Fibroblast of the conjunctiva (primary cell): ENCODE results near the gene TOR2A.
"Not testable (repeated sequence)": the region's sequence is repeated elsewhere in the genome, so short reads cannot be mapped to it uniquely, and the experiment has no call there.

Experiments
- DNase-seq: peaks from one replicate; pipeline ENCODE4 v3.0.0-alpha.2; 2010; ENCODE audit warnings: low read depth

Gene TOR2A

DNA sequence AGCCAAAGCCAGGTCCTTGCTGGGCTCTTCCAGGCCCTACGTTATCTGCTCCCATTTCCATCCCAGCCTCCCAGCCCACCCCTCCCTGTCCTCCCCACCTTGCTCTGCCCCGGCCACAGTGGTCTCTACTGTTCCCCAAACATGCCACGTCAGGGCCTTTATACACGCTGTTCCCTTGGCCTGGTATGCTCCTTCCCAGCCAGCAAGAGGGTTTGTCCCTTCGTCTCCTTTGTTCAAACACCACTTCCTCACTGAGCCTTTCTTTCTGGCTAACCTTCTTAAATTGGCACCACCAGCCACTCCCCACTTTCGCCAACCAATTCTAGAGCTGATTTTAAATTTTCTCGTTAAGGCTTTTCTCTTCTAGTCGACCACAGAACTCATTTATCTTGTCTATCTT is 33.6 kb upstream of the TOR2A start:
- no peak for DNase-seq

DNA sequence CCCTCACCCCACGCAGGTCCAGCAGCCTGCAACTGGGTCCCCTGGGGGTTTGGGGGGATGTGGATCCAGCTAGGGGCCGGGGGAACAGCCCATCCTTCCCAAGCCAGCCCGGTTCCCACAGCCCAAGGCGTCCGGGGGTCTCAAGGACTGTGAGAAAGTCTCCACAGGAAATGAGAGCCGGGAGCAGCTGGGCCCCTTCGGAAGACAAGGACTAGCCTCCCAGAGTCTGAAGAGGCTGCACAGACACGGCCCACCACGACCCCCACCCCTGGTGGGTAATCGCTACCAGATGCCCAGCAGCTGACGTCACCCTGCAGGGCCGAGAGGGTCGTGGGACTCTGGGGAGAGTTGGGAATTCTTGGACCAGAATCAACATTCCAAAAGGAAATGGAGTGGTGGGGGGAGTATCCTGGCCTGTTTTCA is 32.8 kb upstream of the TOR2A start:
- DNase-seq = no peak

DNA sequence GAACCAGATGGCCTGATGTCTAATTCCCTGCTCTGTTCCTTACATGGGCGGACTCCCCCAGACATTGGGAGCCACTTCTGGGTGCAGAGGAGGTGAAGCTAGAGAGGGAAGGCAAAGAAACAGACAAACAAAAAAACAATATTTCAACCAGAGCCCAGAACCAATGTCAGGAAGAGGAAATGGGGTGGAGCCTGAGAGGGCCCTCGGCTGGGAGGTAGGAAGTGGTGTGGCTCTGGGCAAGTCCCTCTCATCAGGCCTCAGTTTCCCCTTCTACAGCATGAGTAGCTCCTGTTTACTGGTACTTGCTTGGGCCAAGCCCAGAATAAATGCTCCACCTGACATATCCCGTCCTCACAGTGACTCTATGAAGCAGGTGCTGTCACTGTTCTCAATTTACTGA is 32.3 kb upstream of the TOR2A start:
- no peak for DNase-seq

DNA sequence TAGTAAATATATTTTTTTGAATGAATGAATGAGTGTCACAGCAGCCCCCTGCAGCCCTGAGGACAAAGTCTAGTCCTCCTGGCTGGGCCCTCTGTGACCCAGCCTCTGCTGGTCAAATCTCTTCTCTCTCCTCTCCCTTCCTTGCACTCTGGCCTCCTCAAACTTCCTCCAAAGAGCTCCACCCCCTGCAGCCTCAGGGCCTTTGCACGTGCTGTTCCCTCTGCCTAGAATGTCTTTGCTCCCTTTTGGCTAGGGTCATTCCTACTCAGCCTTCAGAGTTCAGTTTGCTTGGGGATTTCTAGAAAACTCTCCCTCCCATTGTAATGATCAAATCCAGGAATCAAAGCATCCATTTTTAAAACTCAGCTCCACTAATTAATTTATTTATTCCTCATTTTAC is 30.3 kb upstream of the TOR2A start:
- no peak for DNase-seq

DNA sequence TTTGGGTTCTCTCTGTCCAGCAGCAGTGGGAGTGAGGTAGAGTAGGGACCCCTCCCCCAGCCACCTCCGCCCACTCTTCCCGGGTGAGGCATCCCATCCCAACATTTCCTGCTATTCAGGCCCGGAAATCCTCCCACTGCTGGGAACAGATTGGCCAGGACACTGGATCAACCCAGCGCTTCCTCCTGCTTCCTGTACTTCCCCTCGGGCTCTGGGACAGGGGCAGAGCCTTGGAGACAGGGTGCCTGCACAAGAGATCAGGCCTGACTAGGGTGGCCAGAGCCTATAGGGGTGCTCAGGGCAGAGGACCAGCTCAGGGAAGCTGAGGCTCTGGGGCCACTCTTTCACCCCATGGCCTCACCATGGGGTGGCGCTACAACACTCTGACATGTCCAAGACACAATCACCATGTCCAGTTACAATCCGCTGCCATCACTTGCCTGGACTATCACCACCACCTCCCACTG is 28.9 kb upstream of the TOR2A start:
- no peak for DNase-seq

DNA sequence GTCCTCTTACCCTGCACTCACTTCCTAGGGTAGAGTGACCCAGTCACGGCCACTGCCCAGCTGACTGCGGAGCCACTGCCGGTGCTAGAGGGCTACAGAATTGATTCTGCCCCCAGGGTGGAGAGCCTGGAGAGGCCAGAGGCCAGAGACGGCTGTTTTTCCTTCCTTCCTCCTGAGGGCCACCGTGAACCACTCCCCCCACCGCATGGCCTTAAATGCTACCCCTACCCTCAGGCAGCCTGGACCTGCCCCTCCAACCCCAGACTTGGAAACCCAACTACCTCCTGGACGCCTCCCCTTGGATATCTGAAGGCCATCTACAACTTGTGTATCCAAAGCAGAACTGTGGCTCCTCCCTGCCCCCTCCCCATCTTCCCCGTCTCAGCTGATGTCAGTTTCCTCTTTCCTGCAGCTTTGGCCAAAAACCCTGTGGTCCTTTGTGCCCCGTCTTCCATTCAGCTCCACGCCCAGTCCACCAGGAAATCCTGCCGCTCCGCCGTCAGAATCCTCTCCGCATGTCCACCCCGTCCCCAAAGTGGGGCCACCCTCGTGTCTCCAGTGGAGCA is 27.1 kb upstream of the TOR2A start:
- DNase-seq = no peak

DNA sequence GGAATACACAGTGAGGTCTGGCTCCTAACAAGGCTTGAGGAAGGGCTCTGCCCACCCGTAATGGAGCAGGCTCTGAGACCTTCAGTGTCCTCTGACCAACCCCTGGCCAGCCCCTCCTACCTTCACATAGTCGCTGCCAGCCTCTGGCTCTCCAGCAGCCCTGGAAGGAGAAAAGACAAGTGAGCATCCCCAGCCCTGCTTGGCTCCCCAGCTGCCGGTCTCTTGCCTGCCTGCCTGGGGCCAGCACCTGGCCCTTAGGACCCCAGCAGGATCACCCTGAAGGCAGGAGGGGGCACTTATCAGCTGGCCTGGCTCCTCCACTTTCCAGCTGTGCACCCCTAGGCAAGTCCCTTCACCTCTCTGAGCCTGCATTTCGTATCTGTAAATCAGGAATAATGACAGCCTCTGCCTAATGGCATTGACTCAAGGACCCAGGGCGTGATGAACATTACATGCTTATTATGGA is 26.4 kb upstream of the TOR2A start:
- DNase-seq = no peak

DNA sequence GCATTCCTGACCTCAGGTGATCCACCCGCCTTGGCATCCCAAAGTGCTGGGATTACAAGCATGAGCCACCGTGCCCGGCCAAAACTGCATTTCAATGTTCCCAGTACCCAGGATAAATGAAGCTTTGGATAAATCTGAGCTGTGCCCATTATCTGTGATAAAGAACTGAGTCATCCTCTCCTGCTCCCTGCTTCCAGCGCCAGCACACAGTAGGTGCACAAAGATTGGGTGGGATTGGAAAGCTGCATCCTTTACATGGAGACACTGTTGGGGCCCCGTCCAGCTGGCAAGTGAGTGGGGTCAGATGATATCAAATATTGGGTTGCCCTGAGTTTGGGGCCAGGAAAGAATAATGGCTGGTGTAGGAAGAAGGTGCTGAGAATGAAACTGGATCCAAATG is 26.0 kb upstream of the TOR2A start:
- no peak for DNase-seq

DNA sequence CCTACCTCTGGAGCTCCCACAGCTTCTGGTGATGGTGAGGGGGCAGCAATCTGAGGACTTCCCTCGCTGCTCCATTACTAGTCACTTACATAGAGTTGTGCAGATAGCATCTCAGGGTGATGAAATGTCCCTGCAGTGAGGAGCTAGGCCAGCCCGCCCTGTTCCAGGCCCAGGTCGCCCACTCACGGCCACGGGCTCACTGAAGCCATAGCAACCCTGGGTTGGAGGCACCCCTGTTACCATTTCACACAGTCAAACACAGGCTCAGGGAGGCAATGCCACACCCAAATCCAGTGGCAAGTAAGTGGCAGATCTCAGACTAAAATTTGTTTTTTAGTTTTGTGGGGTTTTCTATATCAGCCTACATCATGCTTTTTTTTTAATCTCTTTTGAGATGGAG is 23.7 kb upstream of the TOR2A start:
- DNase-seq = no peak

DNA sequence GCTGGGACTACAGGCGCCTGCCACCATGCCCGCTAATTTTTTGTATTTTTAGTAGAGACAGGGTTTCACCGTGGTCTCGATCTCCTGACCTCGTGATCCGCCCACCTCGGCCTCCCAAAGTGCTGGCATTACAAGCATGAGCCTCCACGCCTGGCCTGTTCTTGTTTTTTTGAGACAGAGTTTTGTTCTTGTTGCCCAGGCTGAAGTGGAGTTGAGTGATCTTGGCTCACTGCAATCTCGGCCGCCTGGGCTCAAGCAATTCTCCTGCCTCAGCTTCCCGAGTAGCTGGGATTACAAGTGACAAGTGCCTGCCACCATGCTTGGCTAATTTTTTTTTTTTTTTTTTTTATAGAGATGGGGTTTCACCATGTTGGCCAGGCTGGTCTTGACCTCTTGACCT is 21.7 kb upstream of the TOR2A start:
- not testable (repeated sequence) for DNase-seq

DNA sequence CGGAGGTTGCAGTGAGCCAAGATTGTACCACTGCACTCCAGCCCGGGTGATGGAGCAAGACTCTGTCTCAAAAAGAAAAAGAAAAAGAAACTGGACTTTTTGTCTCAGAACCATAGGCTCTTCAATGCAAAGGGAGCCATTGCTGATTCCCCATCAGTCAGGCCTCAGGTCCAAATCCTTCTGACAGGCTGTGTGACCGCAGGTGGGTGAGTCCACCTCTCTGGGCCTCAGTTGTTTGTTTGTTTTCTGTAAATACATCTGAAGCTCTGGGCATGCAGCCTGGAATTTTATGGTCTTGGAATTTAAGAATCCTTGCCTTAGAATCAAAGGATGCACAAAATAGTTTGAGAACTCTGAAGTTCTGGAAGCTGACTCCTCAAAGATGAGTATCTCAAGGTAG is 21.1 kb upstream of the TOR2A start:
- no peak for DNase-seq

DNA sequence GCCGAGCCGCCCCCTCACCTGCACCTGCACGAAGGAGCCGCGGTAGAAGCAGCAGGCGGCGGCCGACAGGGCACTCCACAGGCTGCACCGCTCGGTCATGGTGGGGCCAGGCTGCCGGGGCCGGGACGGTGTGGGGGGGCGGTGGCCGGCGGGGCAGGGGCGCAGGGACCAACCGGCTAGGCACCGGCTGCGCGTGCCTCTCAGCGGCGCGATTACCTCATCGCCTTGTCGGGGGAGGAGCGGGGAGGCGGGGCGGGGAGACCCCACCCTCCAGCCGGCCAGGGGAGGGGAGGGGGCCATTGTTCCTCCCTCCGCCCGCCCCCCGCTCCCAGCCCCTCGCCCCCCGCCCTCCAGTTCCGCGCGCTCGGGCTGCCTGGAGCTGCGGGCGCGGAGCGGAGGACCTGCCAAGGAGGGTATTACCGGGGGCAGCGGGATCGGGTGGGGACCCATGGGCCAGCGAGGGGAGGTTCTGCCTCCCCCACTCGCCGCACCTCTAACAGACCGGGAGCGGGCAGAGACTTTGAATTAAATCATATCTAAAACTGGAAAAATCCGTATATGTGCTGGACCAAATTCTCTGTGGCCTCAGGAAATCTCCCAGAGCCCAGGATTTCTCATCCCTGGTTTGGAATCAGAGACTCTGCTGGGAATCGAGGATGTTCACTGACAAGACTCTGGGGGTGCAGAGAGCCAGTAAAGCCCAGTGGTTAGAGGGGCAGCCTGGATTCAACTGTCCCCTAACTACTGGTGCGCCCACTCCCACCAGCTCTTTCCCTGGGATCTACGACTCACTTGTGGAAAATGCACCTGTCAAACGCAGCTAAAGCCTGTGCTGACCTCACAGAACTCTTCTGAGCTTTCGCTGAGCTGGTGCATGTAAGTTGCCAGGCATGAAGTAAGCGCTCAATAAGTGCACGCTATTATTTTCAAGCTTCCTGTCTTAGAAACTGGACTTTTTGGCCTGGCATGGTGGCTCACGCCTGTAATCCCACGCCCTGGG is 20.3 kb upstream of the TOR2A start:
- DNase-seq = no peak

DNA sequence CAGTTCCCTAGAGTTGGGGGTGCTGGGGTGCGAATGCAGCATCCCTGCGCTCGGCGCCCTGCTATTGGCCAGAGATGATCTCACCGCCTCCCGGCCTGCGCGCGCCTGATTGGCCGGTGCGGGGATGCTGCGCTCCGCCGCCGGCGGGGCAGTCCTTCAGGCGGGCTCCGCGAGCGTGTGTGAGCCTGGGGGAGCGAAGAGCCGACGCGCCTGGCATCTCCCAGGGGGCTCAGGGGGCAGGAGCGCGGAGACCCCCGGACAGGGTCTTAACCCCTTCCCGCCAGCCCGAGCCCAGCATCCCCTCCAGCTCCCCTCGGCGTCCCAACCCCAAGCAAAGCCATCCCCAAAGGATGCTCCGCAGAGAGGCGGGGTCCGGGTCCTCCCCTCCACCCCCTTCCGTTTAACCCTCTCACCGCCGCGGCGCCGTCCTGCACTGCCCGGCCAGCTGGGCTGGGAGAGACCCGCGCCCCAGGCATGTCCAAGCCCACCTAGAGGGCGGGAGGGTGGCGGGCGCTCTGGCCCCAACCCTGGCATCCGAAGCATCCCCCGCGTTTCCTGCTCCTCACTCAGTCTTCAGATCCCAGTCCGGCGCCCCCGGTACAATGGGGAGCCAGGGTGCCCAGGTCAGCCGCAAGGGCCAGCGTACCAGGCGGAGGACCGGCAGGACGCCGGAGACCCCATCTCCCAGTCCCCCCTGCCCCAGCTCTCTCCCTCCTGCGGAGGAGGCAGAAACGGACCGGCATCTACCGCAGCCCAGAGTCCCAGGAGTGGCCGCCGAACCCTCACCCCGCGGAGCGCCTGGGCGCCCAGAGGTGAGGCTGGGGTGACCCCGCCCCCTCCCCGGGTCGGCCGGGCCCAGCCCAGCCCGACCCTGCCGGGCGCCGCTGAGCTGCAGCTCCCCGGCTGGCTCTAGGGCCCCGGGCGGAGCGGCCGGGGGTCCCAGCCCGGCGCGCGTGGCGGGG is 19.3 kb upstream of the TOR2A start:
- DNase-seq = no peak

DNA sequence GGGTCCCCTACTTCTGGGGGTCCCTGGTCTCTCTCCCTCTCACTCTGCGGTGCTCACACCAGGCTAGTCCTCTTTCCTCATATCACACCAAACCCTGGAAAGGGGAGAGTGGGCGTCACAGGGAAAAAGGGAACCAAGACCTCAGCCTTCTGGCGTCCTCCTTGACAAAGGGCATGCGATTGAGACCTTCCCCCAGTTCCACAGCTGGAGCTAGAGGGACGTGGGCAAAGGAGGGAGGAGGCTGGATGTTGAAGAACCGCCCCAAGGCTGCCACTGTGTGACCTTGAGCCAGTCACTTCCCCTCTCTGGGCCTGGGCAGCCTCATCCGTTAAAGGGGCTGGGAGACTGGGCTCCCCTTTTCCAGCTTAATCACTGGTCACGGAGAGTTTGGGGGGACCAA is 18.5 kb upstream of the TOR2A start:
- no peak for DNase-seq

DNA sequence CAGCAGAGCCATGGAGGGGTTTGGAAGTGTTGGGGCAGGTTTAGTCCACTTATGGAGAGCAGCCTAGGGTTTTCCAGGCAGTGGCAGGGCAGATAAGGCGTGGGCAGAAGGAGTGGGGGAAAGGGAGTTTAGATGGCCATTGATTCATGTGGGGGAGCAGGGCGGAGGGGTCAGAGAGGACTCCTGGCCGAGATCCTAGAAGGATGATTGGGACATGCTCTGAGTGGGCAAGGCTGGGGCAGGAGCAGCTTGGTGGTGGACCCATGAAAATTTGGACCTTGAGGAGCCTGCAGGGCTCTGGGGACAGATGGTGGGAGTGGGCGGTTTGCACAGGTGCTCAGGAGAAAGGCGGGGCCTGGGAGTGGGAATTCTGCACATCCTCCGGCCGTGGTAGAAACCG is 18.1 kb upstream of the TOR2A start:
- no peak for DNase-seq

DNA sequence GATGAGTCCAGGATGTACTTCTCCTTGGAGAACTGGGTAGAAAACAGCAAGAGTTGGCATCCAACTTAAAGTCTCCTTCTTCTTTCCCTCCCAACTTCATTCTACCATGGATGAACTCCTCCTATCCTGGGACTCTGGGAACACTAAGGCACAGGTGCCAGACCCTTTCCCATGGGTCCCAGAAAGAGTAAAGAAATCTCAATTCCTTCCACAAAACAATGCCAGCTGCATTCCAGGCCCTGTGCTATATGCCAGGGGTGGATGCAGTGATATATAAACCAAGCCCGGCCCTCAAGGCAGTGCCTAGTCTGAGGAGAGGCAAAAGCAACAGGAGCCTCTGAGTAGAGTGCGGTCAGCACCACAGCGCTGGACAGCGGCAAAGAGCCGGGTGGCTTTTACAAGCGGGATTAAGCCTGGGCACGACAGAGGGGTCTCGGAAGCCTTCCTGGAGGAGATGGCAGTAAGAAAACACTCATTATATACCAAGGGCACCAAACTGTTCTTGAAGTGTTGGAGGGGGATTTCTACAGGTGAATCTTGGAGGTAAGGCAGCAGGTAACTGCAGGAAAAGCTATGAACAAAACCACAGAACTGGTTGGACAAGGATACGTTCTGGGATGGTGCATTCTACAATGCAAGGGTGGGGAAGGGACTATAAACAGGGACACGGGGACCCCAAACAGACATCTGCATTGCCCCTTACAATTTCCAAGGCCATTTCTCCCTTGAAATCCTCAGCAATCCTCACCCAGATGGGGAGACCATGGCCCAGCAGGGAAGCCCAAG is 16.4 kb upstream of the TOR2A start:
- DNase-seq = no peak

DNA sequence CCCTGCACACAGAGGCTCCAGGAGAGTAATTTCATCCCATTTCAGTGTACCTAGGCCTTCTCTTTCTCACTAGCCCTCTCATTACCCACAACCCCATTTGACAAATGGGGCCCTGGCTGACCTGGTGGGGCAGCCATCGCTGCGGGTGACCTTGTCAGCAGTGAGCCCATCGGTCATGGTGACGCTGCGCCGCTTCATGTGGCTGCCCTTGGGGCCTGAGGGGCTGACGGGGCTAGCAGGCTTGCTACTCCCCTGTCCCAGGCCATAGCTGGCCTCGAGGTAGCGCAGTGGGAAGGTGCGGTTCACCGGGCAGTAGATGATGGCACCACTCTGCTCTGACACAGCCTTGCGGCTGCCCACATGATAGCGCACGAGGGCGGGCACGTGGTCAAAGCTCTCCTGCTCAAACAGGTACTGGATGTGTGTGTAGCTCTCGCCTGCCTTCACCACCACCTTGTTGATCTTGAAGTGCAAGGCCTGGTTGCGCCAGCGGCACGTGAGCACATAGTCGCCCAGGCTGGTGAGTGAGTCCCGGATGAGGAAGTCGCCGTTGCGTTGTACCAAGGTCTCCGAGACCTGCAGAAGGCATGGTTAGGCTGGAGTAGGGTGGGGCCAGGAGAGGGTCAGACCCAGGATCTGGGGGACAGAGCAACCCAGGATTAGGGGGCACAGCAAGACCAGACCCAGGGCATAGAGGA is 14.1 kb upstream of the TOR2A start:
- no peak for DNase-seq

DNA sequence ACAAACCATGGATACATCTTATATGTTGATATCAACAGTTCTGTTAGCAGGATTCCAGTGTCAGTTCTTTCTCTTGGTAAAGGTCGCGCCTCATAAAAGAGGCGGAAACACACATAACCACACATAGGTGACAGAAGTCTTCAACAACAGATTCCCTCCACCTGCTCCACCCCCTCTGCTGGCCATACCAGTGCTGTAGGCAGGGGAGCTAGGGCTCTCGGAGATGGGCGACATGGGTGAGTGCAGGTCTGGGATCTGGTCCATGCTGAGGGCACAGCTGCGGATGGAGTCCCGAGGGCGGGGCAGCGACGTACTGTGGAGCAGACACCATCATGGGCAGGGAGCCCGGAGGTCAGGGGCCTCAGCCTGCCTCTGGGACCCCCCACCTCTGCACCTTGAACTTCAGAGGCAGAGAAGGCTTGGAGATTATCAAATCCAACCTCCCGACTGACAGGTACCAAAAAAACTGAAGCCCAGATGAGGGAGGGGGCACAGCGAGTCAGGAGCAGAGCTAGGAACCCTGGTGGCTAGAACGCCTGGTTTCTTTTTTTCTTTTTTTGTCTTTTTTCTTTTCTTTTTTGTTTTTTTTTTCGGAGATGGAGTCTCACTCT is 12.0 kb upstream of the TOR2A start:
- DNase-seq = no peak

DNA sequence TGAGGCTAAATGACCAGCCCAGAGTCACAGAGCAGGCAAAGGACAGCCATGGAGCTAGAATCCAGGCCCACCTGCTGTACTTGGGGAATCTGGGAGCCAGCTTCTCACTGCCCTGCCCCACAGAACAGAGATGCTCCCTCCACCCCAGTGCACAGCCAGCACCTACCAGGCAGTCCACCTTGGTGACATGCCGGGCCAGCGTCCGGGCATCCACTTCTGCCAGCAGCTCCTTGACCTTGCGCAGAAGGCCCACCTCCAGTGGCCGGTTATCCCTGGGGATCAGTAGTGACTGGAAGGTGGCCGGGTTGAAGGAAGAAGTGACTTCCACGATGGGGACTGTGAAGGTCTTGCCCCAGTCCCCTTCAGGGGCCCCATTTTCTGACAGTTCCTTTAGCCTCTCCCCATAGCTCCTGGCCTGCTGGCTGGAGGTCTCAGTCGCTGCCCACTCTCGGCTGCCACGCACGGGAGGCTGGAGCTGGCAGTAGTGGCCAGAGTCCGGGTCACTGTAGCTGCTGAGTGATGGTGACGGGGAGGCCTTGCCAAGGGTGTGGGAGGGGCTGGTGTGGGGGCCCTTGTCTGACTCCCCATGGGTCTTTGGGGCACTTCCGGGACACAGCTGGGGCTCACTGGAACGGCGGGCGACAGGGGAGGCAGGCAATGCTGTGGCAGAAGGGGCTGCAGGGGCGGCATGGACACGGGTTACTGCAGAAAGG is 9.5 kb upstream of the TOR2A start:
- no peak for DNase-seq
